DMS 273 treated with DMSO at 0.1 percent for 48 hours (cell line): ENCODE results near the gene EPHA1.

Experiments used
- DNase-seq: peaks from one replicate; lab custom pipeline; 2025; lab: John Stamatoyannopoulos, UW

Gene EPHA1

GRCh38 chr7:143347950-143348349 is 60.7 kb downstream of the EPHA1 start:
- no peak for DNase-seq

- no peak for DNase-seq
Observed at GRCh38 chr7:143346018-143346417, 62.6 kb downstream of the EPHA1 start.

- DNase-seq, result peak; percentile 43
Observed at GRCh38 chr7:143345428-143345900, 63.2 kb downstream of the EPHA1 start.

- DNase-seq, result no peak
Observed at GRCh38 chr7:143343596-143343995, 65.1 kb downstream of the EPHA1 start.

GRCh38 chr7:143341842-143342241 is 66.8 kb downstream of the EPHA1 start:
- DNase-seq, result no peak
